Astrocyte (in vitro differentiated cells and primary cell): Measurements from ENCODE around the gene PLPP2. TPM values are rescaled to one million over a fixed set of nuclear protein-coding genes. Genes with fewer than 3 reads are reported as not detected.

Experiments used
- DNase-seq: peaks from one replicate; pipeline ENCODE4 v3.0.0-alpha.2; 2010; ENCODE audit warnings: low read depth
- FAIRE-seq: peaks from 2 replicates; lab custom pipeline; 2011; peaks lifted over from hg19 to GRCh38; lab: Jason Lieb, UNC
- H2AFZ ChIP-seq: 2 replicates; pipeline ENCODE4 v1.6.0; 2012; ENCODE audit warnings: low read depth, low read length, inconsistent platforms
- H3K27ac ChIP-seq: 2 replicates; pipeline ENCODE4 v1.5.1; 2011; ENCODE audit warnings: low read depth, low read length, inconsistent platforms
- H3K27me3 ChIP-seq: 2 replicates; pipeline ENCODE4 v1.6.0; 2011; ENCODE audit warnings: low read length, inconsistent platforms; ENCODE audit not compliant: insufficient read depth
- H3K36me3 ChIP-seq: 2 replicates; pipeline ENCODE4 v1.5.1; 2011; ENCODE audit warnings: low read length, inconsistent platforms; ENCODE audit not compliant: insufficient read depth
- H3K4me1 ChIP-seq: 2 replicates; pipeline ENCODE4 v1.5.1; 2011; ENCODE audit warnings: low read length, inconsistent platforms; ENCODE audit not compliant: insufficient read depth
- H3K4me2 ChIP-seq: 2 replicates; pipeline ENCODE4 v1.6.0; 2012; ENCODE audit warnings: low read length, inconsistent platforms
- H3K4me3 ChIP-seq: 2 replicates; pipeline ENCODE4 v1.5.1; 2011; ENCODE audit warnings: low read depth, mild to moderate bottlenecking, low read length, inconsistent platforms; ENCODE audit not compliant: insufficient read depth
- H3K79me2 ChIP-seq: 2 replicates; pipeline ENCODE4 v1.6.0; 2012; ENCODE audit warnings: mild to moderate bottlenecking, low read length, inconsistent platforms; ENCODE audit not compliant: insufficient read depth
- H3K9ac ChIP-seq: 2 replicates; pipeline ENCODE4 v1.6.0; 2012; ENCODE audit warnings: mild to moderate bottlenecking, low read length, inconsistent platforms
- H3K9me3 ChIP-seq: 2 replicates; pipeline ENCODE4 v1.5.1; 2012; ENCODE audit warnings: low read depth, mild to moderate bottlenecking, low read length, inconsistent platforms; ENCODE audit not compliant: insufficient read depth
- H4K20me1 ChIP-seq: 2 replicates; pipeline ENCODE4 v1.6.0; 2012; ENCODE audit warnings: low read length, inconsistent platforms; ENCODE audit not compliant: insufficient read depth
- H3K27ac Mint-ChIP-seq: one replicate; pipeline ENCODE4 v1.8.0; 2021; ENCODE audit warnings: mild to moderate bottlenecking, mixed read lengths; ENCODE audit not compliant: unreplicated experiment
- H3K27me3 Mint-ChIP-seq: one replicate; pipeline ENCODE4 v1.8.0; 2021; ENCODE audit warnings: low read depth, mixed read lengths; ENCODE audit not compliant: unreplicated experiment
- H3K36me3 Mint-ChIP-seq: one replicate; pipeline ENCODE4 v1.8.0; 2021; ENCODE audit warnings: low read depth, mixed read lengths; ENCODE audit not compliant: unreplicated experiment
- H3K4me1 Mint-ChIP-seq: one replicate; pipeline ENCODE4 v1.8.0; 2021; ENCODE audit warnings: low read depth, mixed read lengths; ENCODE audit not compliant: unreplicated experiment
- H3K4me3 Mint-ChIP-seq: one replicate; pipeline ENCODE4 v1.8.0; 2021; ENCODE audit warnings: mild to moderate bottlenecking, moderate library complexity, mixed read lengths; ENCODE audit not compliant: unreplicated experiment
- H3K9me3 Mint-ChIP-seq: one replicate; pipeline ENCODE4 v1.8.0; 2021; ENCODE audit warnings: mild to moderate bottlenecking, mixed read lengths; ENCODE audit not compliant: unreplicated experiment
- EZH2 ChIP-seq: IDR thresholded peaks from 2 replicates; pipeline ENCODE4 v1.6.1; 2012; ENCODE audit warnings: mild to moderate bottlenecking, low read length, inconsistent platforms; ENCODE audit not compliant: insufficient read depth
- total RNA-seq: library from RNA; stranded (reverse); gene quantifications from 2 replicates; pipeline ENCODE4 v1.2.1, GENCODE V29; 2021
- TF ChIP-seq, protein P1 (sequence below): IDR thresholded peaks from 2 replicates; pipeline ENCODE4 v1.5.1; 2011; ENCODE audit warnings: low read depth, mild to moderate bottlenecking, inconsistent platforms, low read length, moderate library complexity; ENCODE audit not compliant: insufficient read depth

Gene PLPP2
- total RNA-seq, 1 donor from 2014 or later = 3.7 TPM

DNA sequence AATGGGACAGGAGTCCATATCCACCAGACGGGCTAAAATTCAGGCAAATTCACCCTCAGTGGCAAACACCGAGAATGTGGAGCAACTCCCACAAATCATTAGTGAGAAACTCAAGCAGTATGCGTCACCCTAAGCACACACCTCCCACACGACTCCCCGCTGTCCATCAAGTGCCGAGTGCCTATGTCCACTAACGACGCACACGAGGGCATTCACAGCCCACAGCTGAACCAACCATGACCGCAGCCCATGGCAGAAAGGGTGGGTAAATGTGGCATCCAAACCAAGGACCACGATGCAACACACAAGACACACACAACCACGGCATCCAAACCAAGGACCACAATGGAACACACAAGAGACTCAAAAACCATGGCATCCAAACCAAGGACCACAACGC lies 31.4 kb upstream of the PLPP2 start:
- H3K36me3 ChIP-seq = peaks cover 16% of the 10 kb centered on the region
- peaks cover 71% of the 10 kb centered on the region for H3K79me2 ChIP-seq
- no peak for TF ChIP-seq EZH2
- TF ChIP-seq, protein P1, sequence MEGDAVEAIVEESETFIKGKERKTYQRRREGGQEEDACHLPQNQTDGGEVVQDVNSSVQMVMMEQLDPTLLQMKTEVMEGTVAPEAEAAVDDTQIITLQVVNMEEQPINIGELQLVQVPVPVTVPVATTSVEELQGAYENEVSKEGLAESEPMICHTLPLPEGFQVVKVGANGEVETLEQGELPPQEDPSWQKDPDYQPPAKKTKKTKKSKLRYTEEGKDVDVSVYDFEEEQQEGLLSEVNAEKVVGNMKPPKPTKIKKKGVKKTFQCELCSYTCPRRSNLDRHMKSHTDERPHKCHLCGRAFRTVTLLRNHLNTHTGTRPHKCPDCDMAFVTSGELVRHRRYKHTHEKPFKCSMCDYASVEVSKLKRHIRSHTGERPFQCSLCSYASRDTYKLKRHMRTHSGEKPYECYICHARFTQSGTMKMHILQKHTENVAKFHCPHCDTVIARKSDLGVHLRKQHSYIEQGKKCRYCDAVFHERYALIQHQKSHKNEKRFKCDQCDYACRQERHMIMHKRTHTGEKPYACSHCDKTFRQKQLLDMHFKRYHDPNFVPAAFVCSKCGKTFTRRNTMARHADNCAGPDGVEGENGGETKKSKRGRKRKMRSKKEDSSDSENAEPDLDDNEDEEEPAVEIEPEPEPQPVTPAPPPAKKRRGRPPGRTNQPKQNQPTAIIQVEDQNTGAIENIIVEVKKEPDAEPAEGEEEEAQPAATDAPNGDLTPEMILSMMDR = no peak
- H3K4me2 ChIP-seq = no peak overlapping the region
- no peak overlapping the region for H3K9ac ChIP-seq
- no peak overlapping the region for H3K4me3 ChIP-seq
- Mint-ChIP-seq H3K27ac (no peak overlapping the region), H3K9me3 (peaks cover 5% of the 10 kb centered on the region), H3K27me3 (no peaks in the 10 kb centered on the region), H3K4me1 (no peaks in the 10 kb centered on the region), H3K4me3 (no peak overlapping the region), H3K36me3 (peaks cover 20% of the 10 kb centered on the region)
- no peaks in the 10 kb centered on the region for H3K27me3 ChIP-seq
- peaks cover 4% of the 10 kb centered on the region for H3K9me3 ChIP-seq
- no peaks in the 10 kb centered on the region for H3K4me1 ChIP-seq
- FAIRE-seq = no peak
- H4K20me1 ChIP-seq = peaks cover 74% of the 10 kb centered on the region
- no peak overlapping the region for H3K27ac ChIP-seq
- DNase-seq = no peak
- no peak overlapping the region for H2AFZ ChIP-seq

DNA sequence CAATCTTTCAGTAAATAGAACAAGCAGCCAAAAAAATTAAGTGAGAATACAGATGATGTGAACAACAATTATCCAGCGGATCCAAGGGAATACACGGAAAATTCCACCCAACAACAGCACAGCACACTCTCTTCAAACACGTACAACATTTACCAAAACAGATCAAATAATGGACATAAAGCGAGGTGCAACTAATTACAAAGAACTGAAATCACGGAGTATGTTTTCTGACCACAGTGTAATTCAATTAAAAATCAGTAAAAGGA lies 27.2 kb upstream of the PLPP2 start:
- no peaks in the 10 kb centered on the region for H3K27me3 Mint-ChIP-seq
- Histone ChIP-seq H3K9ac (no peak overlapping the region), H3K36me3 (peaks cover 18% of the 10 kb centered on the region), H3K79me2 (peaks cover 62% of the 10 kb centered on the region), H4K20me1 (peaks cover 76% of the 10 kb centered on the region), H3K9me3 (peaks cover 4% of the 10 kb centered on the region), H3K27ac (no peak overlapping the region), H3K4me3 (no peak overlapping the region), H3K4me1 (no peaks in the 10 kb centered on the region), H2AFZ (no peak overlapping the region), H3K27me3 (no peaks in the 10 kb centered on the region), H3K4me2 (no peak overlapping the region)
- TF ChIP-seq, protein P1 = no peak
- no peak for TF ChIP-seq EZH2
- no peaks in the 10 kb centered on the region for H3K4me1 Mint-ChIP-seq
- DNase-seq (no peak), FAIRE-seq (no peak)
- H3K36me3 Mint-ChIP-seq = peaks cover 26% of the 10 kb centered on the region
- H3K9me3 Mint-ChIP-seq = peaks cover 5% of the 10 kb centered on the region
- H3K4me3 Mint-ChIP-seq = no peak overlapping the region
- H3K27ac Mint-ChIP-seq = no peak overlapping the region

DNA sequence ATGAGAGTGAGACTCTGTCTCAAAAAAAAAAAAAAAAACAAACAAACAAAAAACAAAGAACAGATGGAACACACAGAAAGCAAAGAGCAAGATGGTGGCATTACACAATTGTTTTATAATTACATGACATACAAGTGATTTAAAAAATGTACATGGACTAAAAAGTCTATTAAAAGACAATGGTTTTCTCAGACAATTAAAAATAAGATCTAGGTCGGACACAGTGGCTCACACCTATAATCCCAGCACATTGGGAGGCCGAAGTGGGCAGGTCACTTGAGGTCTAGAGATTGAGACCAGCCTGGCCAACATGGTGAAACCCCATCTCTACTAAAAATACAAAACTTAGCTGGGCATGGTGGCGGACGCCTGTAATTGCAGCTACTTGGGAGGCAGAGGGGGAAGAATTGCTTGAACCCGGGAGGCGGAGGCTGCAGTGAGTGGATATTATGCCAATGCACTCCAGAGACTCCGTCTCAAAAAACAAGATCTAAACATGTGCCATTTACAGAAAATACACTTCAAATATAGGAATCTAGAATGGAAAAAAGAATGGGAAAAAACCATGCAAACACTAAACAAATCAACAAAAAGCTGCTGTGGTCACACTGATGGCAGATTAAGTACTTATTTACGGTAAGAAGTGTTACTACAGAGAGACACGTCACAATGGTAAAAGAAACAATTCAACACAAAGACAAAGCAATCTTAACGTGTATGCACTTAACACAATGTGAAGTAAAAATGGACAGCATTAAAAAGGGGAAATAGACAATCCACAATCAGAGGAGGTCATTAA lies 26.7 kb upstream of the PLPP2 start:
- no peak overlapping the region for H3K27ac Mint-ChIP-seq
- peaks cover 5% of the 10 kb centered on the region for H3K9me3 Mint-ChIP-seq
- Histone ChIP-seq H3K27me3 (no peaks in the 10 kb centered on the region), H3K4me1 (no peaks in the 10 kb centered on the region), H3K4me3 (no peak overlapping the region), H3K36me3 (peaks cover 18% of the 10 kb centered on the region), H3K27ac (no peak overlapping the region), H3K4me2 (no peak overlapping the region), H3K9ac (no peak overlapping the region), H2AFZ (no peak overlapping the region), H3K9me3 (peaks cover 4% of the 10 kb centered on the region), H4K20me1 (peaks cover 75% of the 10 kb centered on the region), H3K79me2 (peaks cover 57% of the 10 kb centered on the region)
- H3K36me3 Mint-ChIP-seq = peaks cover 26% of the 10 kb centered on the region
- DNase-seq = no peak
- no peaks in the 10 kb centered on the region for H3K27me3 Mint-ChIP-seq
- H3K4me3 Mint-ChIP-seq = no peak overlapping the region
- TF ChIP-seq, protein P1 = no peak
- TF ChIP-seq EZH2 = no peak
- no peak for FAIRE-seq
- H3K4me1 Mint-ChIP-seq = no peaks in the 10 kb centered on the region
